Lower leg skin (tissue), 3 donors: Measurements from ENCODE around the gene CD2AP.

ENCODE experiments used
- POLR2A ChIP-seq, 2 donors: fragments of 450-650 bp; IDR thresholded peaks; one replicate each; pipeline ENCODE4 v1.6.1; 2016 to 2017; ENCODE audit warnings: antibody characterized with exemption in 2 of 2, mild to moderate bottlenecking in 1 of 2, moderate library complexity in 1 of 2
- TF ChIP-seq, protein P1 (sequence below), 3 donors: fragments of 450-650 bp; IDR thresholded peaks; one replicate each; pipeline ENCODE4 v1.5.1; 2016; ENCODE audit warnings: antibody characterized with exemption in 3 of 3, mild to moderate bottlenecking in 3 of 3, moderate library complexity in 2 of 3

DNA sequence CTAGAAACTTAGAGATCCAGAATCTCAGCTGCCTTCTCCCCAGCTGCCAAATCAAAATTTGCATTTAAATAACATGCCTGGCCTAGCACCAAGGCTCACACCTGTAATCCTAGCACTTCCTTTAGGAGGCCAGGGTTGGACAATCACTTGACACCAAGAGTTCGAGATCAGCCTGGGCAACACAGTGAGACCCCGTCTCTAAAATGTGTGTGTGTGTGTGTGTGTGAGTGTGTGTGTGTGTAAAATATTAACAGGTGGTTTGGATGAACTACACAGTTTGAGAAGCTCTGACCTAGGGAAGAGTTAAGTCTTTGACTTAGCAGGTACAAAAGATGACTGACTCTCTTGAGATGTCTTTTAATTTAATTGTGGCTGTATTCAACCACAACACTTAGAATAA, 20.2 kb upstream of the CD2AP start:
- TF ChIP-seq POLR2A (IDR thresholded peaks at IDR 0.05), result no peak
- TF ChIP-seq, protein P1, sequence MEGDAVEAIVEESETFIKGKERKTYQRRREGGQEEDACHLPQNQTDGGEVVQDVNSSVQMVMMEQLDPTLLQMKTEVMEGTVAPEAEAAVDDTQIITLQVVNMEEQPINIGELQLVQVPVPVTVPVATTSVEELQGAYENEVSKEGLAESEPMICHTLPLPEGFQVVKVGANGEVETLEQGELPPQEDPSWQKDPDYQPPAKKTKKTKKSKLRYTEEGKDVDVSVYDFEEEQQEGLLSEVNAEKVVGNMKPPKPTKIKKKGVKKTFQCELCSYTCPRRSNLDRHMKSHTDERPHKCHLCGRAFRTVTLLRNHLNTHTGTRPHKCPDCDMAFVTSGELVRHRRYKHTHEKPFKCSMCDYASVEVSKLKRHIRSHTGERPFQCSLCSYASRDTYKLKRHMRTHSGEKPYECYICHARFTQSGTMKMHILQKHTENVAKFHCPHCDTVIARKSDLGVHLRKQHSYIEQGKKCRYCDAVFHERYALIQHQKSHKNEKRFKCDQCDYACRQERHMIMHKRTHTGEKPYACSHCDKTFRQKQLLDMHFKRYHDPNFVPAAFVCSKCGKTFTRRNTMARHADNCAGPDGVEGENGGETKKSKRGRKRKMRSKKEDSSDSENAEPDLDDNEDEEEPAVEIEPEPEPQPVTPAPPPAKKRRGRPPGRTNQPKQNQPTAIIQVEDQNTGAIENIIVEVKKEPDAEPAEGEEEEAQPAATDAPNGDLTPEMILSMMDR (IDR thresholded peaks at IDR 0.05), result no peak
